ENCODE measurements around the gene PGAM1. TPM values are rescaled to one million over a fixed set of nuclear protein-coding genes. Genes with fewer than 3 reads are reported as not detected.
"Not testable (repeated sequence)": the region's sequence is repeated elsewhere in the genome, so short reads cannot be mapped to it uniquely, and the experiment has no call there.

PGAM1 gene
- total and polyA plus RNA-seq, 2 donors from 2014 or later, result 161 to 328 TPM

- FAIRE-seq (no peak), DNase-seq (no peak)
- H3K4me1 ChIP-seq (ENCODE audit: control insufficient read depth in 2 of 3, insufficient read depth in 2 of 3, low read depth in 1 of 3, low read length in 3 of 3), result peaks cover 0 to 12% (median 6%) of the 10 kb centered on the region in 3 donors
- no peaks in the 10 kb centered on the region for H3K9me3 ChIP-seq (ENCODE audit: control insufficient read depth in 2 of 3, insufficient read depth in 1 of 3, low read length in 3 of 3)
- no peaks in the 10 kb centered on the region for H3K27me3 ChIP-seq (ENCODE audit: control insufficient read depth, insufficient read depth, low read length)
- intact Hi-C loops (cut with DNase I), result no loop called here
- TF ChIP-seq CTCF (IDR thresholded peaks at IDR 0.05; ENCODE audit: borderline replicate concordance, extremely low read depth, insufficient read depth), result no peak
- H3K36me3 ChIP-seq (ENCODE audit: control insufficient read depth in 2 of 3, insufficient read depth in 3 of 3, low read length in 3 of 3), result no peaks in the 10 kb centered on the region
- no peak overlapping the region for H3K27ac ChIP-seq (ENCODE audit: low read depth in 2 of 2, low read length in 2 of 2)
- no peak overlapping the region for H3K4me3 ChIP-seq (ENCODE audit: low read length in 3 of 3)
- no peak overlapping the region for H3K9ac ChIP-seq (ENCODE audit: low read length in 3 of 3)
These were observed 21.9 kb upstream of the PGAM1 start for GRCh38 chr10:97404044-97404443.

DNA sequence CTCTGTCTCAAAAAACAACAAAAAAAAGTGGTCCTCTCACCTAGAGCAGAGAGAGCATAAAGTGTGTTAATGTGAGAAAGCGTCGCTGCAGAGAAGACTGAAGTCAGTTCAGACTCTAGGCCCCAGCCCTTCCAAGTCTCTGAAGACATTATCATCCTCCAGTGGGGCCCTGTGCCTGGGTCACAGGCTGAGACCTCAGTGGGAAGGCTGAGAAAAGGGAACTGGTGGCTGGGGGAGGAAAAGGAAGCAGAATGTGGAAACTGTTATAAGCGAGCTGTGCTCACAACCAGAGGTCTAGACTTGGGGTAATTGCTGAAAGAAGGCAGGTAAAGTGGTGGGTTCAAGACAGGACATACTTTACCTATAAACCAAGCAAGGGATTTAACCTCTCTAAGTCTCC, 19.9 kb upstream of the PGAM1 start:
- no peak for TF ChIP-seq CTCF (IDR thresholded peaks at IDR 0.05; ENCODE audit: borderline replicate concordance, extremely low read depth, insufficient read depth)
- no peak for DNase-seq
- H3K27ac ChIP-seq (ENCODE audit: low read depth in 2 of 2, low read length in 2 of 2), result no peak overlapping the region
- FAIRE-seq, result no peak
- H3K4me1 ChIP-seq (ENCODE audit: control insufficient read depth in 2 of 3, insufficient read depth in 2 of 3, low read depth in 1 of 3, low read length in 3 of 3), result peaks cover 0 to 5% (median 0%) of the 10 kb centered on the region in 3 donors
- no peak overlapping the region for H3K9ac ChIP-seq (ENCODE audit: low read length in 3 of 3)
- no peaks in the 10 kb centered on the region for H3K27me3 ChIP-seq (ENCODE audit: control insufficient read depth, insufficient read depth, low read length)
- no peak overlapping the region for H3K4me3 ChIP-seq (ENCODE audit: low read length in 3 of 3)
- no peaks in the 10 kb centered on the region for H3K9me3 ChIP-seq (ENCODE audit: control insufficient read depth in 2 of 3, insufficient read depth in 1 of 3, low read length in 3 of 3)
- intact Hi-C loops (cut with DNase I), result no loop called here
- H3K36me3 ChIP-seq (ENCODE audit: control insufficient read depth in 2 of 3, insufficient read depth in 3 of 3, low read length in 3 of 3), result no peaks in the 10 kb centered on the region

DNA sequence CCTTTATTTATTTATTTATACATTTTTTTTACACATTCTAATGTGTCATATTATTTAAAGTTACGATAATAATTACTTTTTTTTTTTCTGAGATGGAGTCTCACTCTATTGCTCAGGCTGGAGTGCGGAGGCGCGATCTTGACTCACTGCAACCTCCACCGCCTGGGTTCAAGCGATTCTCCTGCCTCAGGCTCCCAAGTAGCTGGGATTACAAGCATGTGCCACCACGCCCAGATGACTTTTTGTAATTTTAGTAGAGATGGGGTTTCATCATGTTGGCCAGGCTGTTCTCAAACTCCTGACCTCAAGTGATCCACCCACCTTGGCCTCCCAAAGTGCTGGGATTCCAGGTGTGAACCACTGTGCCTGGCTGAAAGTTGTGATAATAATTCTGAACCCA, 19.5 kb upstream of the PGAM1 start:
- H3K27ac ChIP-seq (ENCODE audit: low read depth in 2 of 2, low read length in 2 of 2); H3K36me3 ChIP-seq (ENCODE audit: control insufficient read depth in 2 of 3, insufficient read depth in 3 of 3, low read length in 3 of 3); H3K9me3 ChIP-seq (ENCODE audit: control insufficient read depth in 2 of 3, insufficient read depth in 1 of 3, low read length in 3 of 3); intact Hi-C loops (cut with DNase I); H3K4me3 ChIP-seq (ENCODE audit: low read length in 3 of 3); H3K9ac ChIP-seq (ENCODE audit: low read length in 3 of 3); FAIRE-seq; DNase-seq; H3K4me1 ChIP-seq (ENCODE audit: control insufficient read depth in 2 of 3, insufficient read depth in 2 of 3, low read depth in 1 of 3, low read length in 3 of 3); H3K27me3 ChIP-seq (ENCODE audit: control insufficient read depth, insufficient read depth, low read length): not testable (repeated sequence)

GRCh38 chr10:97407211-97407951, 18.6 kb upstream of the PGAM1 start:
- Histone ChIP-seq H3K27ac (ENCODE audit: low read depth in 2 of 2, low read length in 2 of 2) (no peak overlapping the region), H3K36me3 (ENCODE audit: control insufficient read depth in 2 of 3, insufficient read depth in 3 of 3, low read length in 3 of 3) (no peaks in the 10 kb centered on the region), H3K27me3 (ENCODE audit: control insufficient read depth, insufficient read depth, low read length) (no peaks in the 10 kb centered on the region), H3K4me1 (ENCODE audit: control insufficient read depth in 2 of 3, insufficient read depth in 2 of 3, low read depth in 1 of 3, low read length in 3 of 3) (peaks cover 0 to 5% (median 0%) of the 10 kb centered on the region in 3 donors), H3K4me3 (ENCODE audit: low read length in 3 of 3) (peak overlapping the region in 1 of 3 donors; percentile 57), H3K9ac (ENCODE audit: low read length in 3 of 3) (no peak overlapping the region), H3K9me3 (ENCODE audit: control insufficient read depth in 2 of 3, insufficient read depth in 1 of 3, low read length in 3 of 3) (no peaks in the 10 kb centered on the region)
- intact Hi-C loops (cut with DNase I), result no loop called here
- peak; percentile 80 for TF ChIP-seq CTCF (IDR thresholded peaks at IDR 0.05; ENCODE audit: borderline replicate concordance, extremely low read depth, insufficient read depth)
- DNase-seq (peak in 4 of 5 donors; percentile 72 to 91 (median 82)), FAIRE-seq (peak; percentile 46)
